ENCODE data around the gene BABAM2.

DNA sequence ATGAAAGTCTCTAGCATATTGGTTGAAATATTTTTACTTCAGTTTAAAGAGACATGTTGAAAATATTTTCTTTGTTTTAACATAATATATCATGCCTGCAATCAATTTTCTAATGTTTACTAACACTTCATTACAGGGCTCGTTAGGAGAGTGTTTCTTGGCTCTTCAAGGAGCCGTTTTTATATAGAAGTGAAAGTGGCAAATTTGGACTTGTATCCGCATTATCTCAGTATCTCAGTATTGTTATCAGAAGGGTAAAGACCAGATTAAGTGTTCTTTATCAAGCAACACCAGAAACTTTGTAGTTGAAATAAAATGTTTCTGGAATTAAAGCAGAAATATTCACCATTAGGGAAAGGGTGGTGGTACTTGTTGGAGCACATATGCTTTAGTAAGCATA lies 97.8 kb downstream of the BABAM2 start:
- no peak for TF ChIP-seq CTCF (IDR thresholded peaks at IDR 0.05)
- no peak for TF ChIP-seq POLR2AphosphoS5 (IDR thresholded peaks at IDR 0.05)
- no peak for TF ChIP-seq POLR2A (IDR thresholded peaks at IDR 0.05)

Data from sigmoid colon (tissue), 4 donors.